Uterus (tissue), 4 donors: Measurements from ENCODE around the gene SYTL2. TPM values are rescaled to one million over a fixed set of nuclear protein-coding genes. Genes with fewer than 3 reads are reported as not detected.

Source experiments
- DNase-seq, 2 donors: peaks; one replicate each; pipeline ENCODE4 v3.0.0-alpha.2; 2019 to 2020
- H3K27ac ChIP-seq, 2 donors: fragments of 200-600 bp; sonication (generic); 1 replicate in 1 of 2; 2 replicates in 1 of 2; pipeline ENCODE4 v1.5.1; 2016 to 2018
- H3K27me3 ChIP-seq, 2 donors: fragments of 200-600 bp; sonication (generic); one replicate each; pipeline ENCODE4 v1.5.1; 2018 to 2019; ENCODE audit warnings: control low read depth in 1 of 2
- H3K36me3 ChIP-seq, 2 donors: fragments of 200-600 bp; sonication (generic); one replicate each; pipeline ENCODE4 v1.5.1; 2019; ENCODE audit warnings: control low read depth in 1 of 2
- H3K4me1 ChIP-seq, 2 donors: fragments of 200-600 bp; sonication (generic); one replicate each; pipeline ENCODE4 v1.5.1; 2018 to 2019; ENCODE audit warnings: control low read depth in 1 of 2
- H3K4me3 ChIP-seq, 2 donors: fragments of 200-600 bp; sonication (generic); 1 replicate in 1 of 2; 2 replicates in 1 of 2; pipeline ENCODE4 v1.5.1; 2018 to 2019; ENCODE audit warnings: mild to moderate bottlenecking in 1 of 2
- H3K9me3 ChIP-seq, 2 donors: fragments of 200-600 bp; sonication (generic); one replicate each; pipeline ENCODE4 v1.5.1; 2019; ENCODE audit warnings: control low read depth in 1 of 2
- POLR2A ChIP-seq, 2 donors: fragments of 450-650 bp; IDR thresholded peaks; one replicate each; pipeline ENCODE4 v1.6.1; 2016; ENCODE audit warnings: antibody characterized with exemption in 2 of 2, mild to moderate bottlenecking in 1 of 2, moderate library complexity in 1 of 2
- intact Hi-C: fragments of 100-400 bp; cut with DNase I; formaldehyde crosslinking; loops from one replicate; pipeline ENCODE4 v1.15.1; 2023; ENCODE audit warnings: low total_unique reads
- total RNA-seq, 4 donors: library from RNA; depleted of rRNA in 3 of 4; stranded (reverse); fragments of >200 nt in 3 of 4; gene quantifications; one replicate each; pipeline versions ENCODE4 v1.1.0 to v1.2.4, GENCODE V29; 2014 to 2023
- TF ChIP-seq, protein P1 (sequence below), 4 experiments: fragments of 200-600 bp in 2 of 4; fragments of 450-650 bp in 2 of 4; sonication (generic) in 2 of 4; IDR thresholded peaks; one replicate each; pipeline ENCODE4 v1.5.1; 2016 to 2019; ENCODE audit warnings: antibody characterized with exemption in 4 of 4, mild to moderate bottlenecking in 2 of 4, moderate library complexity in 1 of 4
- donor health status: DM: yes; HTN: yes; CAD: no.

SYTL2 gene
- total RNA-seq, 4 donors from 2014 or later = 33.0 to 77.4 (median 39.7) TPM

DNA sequence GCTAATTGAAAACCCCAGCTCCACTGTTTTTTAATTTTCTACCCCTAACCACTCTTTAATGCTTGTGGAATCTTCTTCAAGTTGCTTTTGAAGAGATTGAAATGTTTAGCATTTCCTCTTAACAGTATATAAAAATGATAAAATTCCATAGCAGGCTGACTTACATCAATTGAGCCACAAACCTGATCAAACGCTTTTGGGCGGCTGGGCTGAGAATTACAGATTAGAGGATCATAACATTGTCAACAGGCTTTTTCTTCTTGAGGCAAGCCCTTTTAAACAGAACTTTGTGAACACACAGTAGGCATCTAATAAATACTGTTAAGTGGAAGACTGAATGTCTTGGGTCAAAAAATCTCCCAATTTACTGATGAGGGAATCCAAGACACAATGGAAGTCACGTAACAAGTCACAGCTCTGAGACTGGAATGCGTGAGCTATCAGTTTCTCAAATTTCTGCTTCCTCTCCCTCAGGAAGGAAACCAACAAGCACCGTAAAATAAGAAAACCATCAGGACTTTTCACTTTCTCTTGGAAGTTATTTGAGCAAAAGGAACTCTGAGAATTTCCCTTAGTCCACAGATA is 75.0 kb downstream of the SYTL2 start:
- Histone ChIP-seq H3K27ac (peak overlapping the region; percentile 24 to 50), H3K4me1 (no peaks in the 10 kb centered on the region), H3K36me3 (no peaks in the 10 kb centered on the region), H3K9me3 (no peaks in the 10 kb centered on the region), H3K4me3 (no peak overlapping the region), H3K27me3 (no peaks in the 10 kb centered on the region)
- no peak for DNase-seq
- intact Hi-C loops = no loop called here
- TF ChIP-seq, protein P1, sequence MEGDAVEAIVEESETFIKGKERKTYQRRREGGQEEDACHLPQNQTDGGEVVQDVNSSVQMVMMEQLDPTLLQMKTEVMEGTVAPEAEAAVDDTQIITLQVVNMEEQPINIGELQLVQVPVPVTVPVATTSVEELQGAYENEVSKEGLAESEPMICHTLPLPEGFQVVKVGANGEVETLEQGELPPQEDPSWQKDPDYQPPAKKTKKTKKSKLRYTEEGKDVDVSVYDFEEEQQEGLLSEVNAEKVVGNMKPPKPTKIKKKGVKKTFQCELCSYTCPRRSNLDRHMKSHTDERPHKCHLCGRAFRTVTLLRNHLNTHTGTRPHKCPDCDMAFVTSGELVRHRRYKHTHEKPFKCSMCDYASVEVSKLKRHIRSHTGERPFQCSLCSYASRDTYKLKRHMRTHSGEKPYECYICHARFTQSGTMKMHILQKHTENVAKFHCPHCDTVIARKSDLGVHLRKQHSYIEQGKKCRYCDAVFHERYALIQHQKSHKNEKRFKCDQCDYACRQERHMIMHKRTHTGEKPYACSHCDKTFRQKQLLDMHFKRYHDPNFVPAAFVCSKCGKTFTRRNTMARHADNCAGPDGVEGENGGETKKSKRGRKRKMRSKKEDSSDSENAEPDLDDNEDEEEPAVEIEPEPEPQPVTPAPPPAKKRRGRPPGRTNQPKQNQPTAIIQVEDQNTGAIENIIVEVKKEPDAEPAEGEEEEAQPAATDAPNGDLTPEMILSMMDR (IDR thresholded peaks at IDR 0.05) = no peak
- TF ChIP-seq POLR2A (IDR thresholded peaks at IDR 0.05) = no peak

DNA sequence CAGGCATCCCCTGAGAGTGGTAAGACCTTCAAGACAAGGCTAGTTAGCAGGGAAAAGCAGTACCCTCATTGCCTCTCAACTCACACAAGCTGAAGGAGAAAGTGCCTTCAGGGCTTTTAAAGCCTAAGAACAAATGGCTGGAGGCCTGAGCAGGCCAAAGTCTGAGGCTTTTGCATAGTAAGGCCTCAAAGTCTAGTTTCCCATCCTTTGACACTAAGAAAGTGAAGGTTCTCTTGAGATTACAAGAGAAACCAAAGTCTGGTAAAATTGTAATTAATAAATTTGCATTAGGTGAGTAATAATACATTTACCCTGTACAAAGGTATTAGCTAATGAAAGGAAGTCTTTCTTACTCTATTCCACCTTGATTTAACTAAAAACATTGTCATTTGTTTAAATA is 78.0 kb downstream of the SYTL2 start:
- H3K36me3 ChIP-seq = no peaks in the 10 kb centered on the region
- DNase-seq = no peak
- no peaks in the 10 kb centered on the region for H3K9me3 ChIP-seq
- no peaks in the 10 kb centered on the region for H3K4me1 ChIP-seq
- TF ChIP-seq, protein P1 (IDR thresholded peaks at IDR 0.05) = no peak
- TF ChIP-seq POLR2A (IDR thresholded peaks at IDR 0.05) = no peak
- no peaks in the 10 kb centered on the region for H3K27me3 ChIP-seq
- intact Hi-C loops = no loop called here
- H3K27ac ChIP-seq = no peak overlapping the region
- H3K4me3 ChIP-seq = no peak overlapping the region

DNA sequence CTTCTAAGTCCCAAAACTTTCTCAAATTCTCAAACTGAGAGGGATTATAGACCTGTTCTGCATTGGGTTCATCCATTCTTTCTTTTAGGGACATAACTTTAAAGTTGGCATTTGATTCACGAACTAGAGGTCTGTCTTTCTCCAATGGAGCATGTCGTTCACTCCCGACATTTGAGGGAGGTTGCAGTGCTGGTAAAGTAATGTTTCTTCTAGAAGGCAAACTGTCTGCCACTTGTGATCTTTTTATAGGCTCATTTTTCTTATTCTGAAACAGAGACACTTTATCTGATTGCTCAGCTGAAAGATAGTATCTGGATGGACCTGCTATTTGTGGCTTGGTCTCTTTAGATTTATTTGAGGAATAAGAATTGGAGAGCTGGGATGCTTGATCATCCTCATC is 84.6 kb downstream of the SYTL2 start:
- intact Hi-C loops = no loop called here
- Histone ChIP-seq H3K27me3 (no peaks in the 10 kb centered on the region), H3K4me1 (no peaks in the 10 kb centered on the region), H3K36me3 (no peaks in the 10 kb centered on the region), H3K4me3 (no peak overlapping the region), H3K9me3 (no peaks in the 10 kb centered on the region), H3K27ac (no peak overlapping the region)
- TF ChIP-seq, protein P1 (IDR thresholded peaks at IDR 0.05) = no peak
- no peak for TF ChIP-seq POLR2A (IDR thresholded peaks at IDR 0.05)
- DNase-seq = no peak

DNA sequence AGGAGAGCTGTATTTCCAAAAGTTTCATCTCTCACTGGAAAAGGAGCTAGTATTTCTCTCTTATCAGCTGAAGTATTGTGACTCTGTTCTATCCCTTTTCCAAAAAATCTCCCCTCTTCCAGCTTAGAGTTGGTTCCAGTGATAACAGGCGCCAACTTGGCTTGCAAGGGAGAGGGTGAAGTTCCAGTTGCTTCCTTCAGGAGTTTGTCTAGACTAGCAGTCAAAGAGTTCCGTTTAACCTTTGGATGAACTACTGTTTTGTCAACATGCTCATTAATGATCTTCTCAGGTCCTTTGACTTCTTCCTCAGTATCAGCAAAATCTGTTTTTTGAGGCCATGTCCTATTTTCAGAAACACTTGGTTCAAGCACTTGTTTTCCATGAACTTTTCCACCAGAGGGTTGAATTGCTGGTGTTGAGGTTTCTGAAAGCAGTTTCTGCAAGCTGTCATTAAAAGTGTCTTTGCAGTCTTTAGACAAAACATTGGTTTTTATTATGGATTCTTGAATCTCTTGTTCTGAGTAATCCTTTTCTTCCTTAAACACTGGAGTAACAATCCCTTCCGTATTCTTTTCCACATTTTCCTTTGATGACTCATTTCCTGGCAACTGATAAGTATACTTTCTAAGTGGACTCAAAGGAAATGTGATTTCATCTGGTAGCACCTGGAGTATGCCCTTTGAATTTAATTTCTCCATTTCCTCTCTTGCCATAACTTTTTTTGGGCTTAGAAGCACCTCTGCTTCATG is 85.3 kb downstream of the SYTL2 start:
- Histone ChIP-seq H3K4me3 (no peak overlapping the region), H3K9me3 (no peaks in the 10 kb centered on the region), H3K27ac (no peak overlapping the region), H3K27me3 (no peaks in the 10 kb centered on the region), H3K36me3 (no peaks in the 10 kb centered on the region), H3K4me1 (no peaks in the 10 kb centered on the region)
- no peak for TF ChIP-seq POLR2A (IDR thresholded peaks at IDR 0.05)
- TF ChIP-seq, protein P1 (IDR thresholded peaks at IDR 0.05) = no peak
- intact Hi-C loops = no loop called here
- no peak for DNase-seq

DNA sequence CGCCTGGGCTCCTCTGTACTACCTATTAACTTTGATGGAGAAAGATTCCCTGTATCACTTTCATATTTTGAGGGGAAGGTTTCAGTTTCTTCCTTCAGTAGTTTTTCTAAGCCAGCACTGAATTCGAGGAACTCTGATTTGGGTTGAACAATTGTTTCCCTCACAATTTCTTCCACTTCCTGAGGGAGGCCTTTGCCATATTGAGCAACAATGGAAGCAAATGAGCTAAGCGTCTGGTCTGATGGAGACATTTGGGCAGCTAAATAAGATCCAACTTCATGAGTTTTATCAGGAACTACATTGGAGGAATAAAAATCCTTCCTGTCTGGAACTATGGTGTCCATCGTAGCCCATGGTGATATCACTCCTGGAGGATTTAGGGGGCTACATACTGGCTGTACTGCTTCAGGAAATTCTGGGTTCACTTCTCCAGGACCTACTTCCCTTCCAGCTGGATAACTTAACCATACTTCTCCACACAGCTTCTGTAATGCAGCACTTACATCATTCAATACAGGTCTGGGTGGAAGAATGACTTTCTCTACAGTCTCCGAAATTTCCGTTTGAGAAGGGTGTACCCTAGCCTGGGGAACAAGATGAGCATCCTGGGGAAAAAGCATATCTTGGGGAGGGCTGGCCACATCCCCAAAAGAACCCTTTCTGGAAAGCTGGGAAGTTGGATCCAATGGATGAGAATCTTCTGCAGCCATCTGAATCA is 86.0 kb downstream of the SYTL2 start:
- DNase-seq = no peak
- H3K27ac ChIP-seq = no peak overlapping the region

More for the DNA sequence above, 86.0 kb downstream of the SYTL2 start:
- H3K9me3 ChIP-seq = no peaks in the 10 kb centered on the region
- no peaks in the 10 kb centered on the region for H3K36me3 ChIP-seq
- H3K4me1 ChIP-seq = no peaks in the 10 kb centered on the region
- no peaks in the 10 kb centered on the region for H3K27me3 ChIP-seq
- intact Hi-C loops = no loop called here
- H3K4me3 ChIP-seq = no peak overlapping the region
- no peak for TF ChIP-seq POLR2A (IDR thresholded peaks at IDR 0.05)
- TF ChIP-seq, protein P1 (IDR thresholded peaks at IDR 0.05) = no peak
